Measurements from ENCODE around the gene IGLON5. TPM values are rescaled to one million over a fixed set of nuclear protein-coding genes. Genes with fewer than 3 reads are reported as not detected.

The IGLON5 gene
- polyA plus RNA-seq, 3 donors, result 0.05 TPM; not detected in 2

DNA sequence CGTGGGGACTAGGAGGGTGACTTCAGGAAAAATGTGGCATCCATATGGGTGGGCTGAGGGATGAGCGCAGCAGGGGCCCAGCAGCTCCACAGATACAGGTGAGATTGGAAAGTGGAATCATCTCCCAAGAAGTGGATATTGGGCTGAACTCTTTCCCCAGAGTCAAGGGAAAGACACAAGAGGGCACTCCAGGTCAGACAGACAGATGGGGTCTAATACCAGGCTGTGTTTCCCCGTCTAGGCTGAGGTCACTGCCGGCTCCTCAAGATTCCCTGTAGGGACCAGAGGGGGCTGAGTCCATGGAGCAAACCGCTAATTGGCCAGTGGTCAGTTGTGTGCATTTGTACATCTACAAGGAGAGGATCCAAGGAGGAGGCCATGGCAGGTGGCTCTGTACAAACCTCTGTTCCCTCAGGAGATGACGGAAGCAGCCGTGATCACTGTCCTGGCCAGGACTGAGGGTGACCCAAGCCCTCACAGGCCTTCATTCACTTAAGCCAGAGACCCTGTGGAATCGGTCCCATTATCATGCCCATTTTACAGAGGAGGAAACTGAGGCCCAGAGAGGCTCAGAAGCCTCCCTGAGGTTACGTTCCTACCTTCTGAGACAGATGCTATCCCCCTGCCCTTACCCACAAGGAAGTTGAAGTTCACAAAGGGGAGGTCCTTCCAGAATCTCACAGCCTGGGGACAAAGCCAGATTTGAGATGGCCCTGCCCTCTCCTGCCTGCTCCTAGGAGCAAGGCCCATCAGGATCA, 14.9 kb upstream of the IGLON5 start:
- H3K36me3 ChIP-seq (replicated peaks in 1 of 2; ENCODE audit: control insufficient read depth in 1 of 2, insufficient read depth in 2 of 2, low read length in 2 of 2), result no peaks in the 10 kb centered on the region
- no peak overlapping the region for H3K4me3 ChIP-seq (replicated peaks in 1 of 3; ENCODE audit: low read depth in 2 of 3, low read length in 3 of 3)
- no peak overlapping the region for H2AFZ ChIP-seq (ENCODE audit: insufficient read depth, low read depth, low read length, poor library complexity, severe bottlenecking)
- TF ChIP-seq, protein P1, sequence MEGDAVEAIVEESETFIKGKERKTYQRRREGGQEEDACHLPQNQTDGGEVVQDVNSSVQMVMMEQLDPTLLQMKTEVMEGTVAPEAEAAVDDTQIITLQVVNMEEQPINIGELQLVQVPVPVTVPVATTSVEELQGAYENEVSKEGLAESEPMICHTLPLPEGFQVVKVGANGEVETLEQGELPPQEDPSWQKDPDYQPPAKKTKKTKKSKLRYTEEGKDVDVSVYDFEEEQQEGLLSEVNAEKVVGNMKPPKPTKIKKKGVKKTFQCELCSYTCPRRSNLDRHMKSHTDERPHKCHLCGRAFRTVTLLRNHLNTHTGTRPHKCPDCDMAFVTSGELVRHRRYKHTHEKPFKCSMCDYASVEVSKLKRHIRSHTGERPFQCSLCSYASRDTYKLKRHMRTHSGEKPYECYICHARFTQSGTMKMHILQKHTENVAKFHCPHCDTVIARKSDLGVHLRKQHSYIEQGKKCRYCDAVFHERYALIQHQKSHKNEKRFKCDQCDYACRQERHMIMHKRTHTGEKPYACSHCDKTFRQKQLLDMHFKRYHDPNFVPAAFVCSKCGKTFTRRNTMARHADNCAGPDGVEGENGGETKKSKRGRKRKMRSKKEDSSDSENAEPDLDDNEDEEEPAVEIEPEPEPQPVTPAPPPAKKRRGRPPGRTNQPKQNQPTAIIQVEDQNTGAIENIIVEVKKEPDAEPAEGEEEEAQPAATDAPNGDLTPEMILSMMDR (IDR thresholded peaks at IDR 0.05), result no peak
- no peaks in the 10 kb centered on the region for H3K79me2 ChIP-seq (ENCODE audit: insufficient read depth, low read length)
- H3K4me1 ChIP-seq (ENCODE audit: control insufficient read depth in 1 of 2, insufficient read depth in 2 of 2, low read length in 2 of 2), result no peaks in the 10 kb centered on the region
- no peaks in the 10 kb centered on the region for H4K20me1 ChIP-seq (ENCODE audit: insufficient read depth, low read length)
- H3K27me3 ChIP-seq (ENCODE audit: control insufficient read depth in 2 of 2, insufficient read depth in 2 of 2, low read length in 2 of 2), result no peaks in the 10 kb centered on the region
- Mint-ChIP-seq H3K4me1 (no peaks in the 10 kb centered on the region), H3K4me3 (no peak overlapping the region), H3K36me3 (no peaks in the 10 kb centered on the region), H3K27ac (no peak overlapping the region), H3K9me3 (no peaks in the 10 kb centered on the region), H3K27me3 (ENCODE audit: low read depth in 3 of 3) (peaks cover 10 to 30% (median 17%) of the 10 kb centered on the region in 3 donors)
- no peak for DNase-seq
- H3K27ac ChIP-seq (ENCODE audit: low read depth in 1 of 2, low read length in 2 of 2), result no peak overlapping the region
- WGBS (ENCODE audit: insufficient coverage), result 74% methylated on average over 5 of the region's 9 CpGs
- intact Hi-C loops (cut with micrococcal nuclease), result loop anchor here in 1 of 2 donors (10.0 kb wide), 1 partner anchor 1072 kb away; no protein-coding TSS in a partner anchor
- no peak overlapping the region for H3K4me2 ChIP-seq (replicated peaks; ENCODE audit: extremely low read depth, low read length, poor library complexity, severe bottlenecking)
- H3K9me3 ChIP-seq (replicated peaks in 1 of 2; ENCODE audit: control insufficient read depth in 1 of 2, insufficient read depth in 1 of 2, low read length in 2 of 2), result no peaks in the 10 kb centered on the region
- no peak overlapping the region for H3K9ac ChIP-seq (ENCODE audit: insufficient read depth, low read length, poor library complexity, severe bottlenecking)

DNA sequence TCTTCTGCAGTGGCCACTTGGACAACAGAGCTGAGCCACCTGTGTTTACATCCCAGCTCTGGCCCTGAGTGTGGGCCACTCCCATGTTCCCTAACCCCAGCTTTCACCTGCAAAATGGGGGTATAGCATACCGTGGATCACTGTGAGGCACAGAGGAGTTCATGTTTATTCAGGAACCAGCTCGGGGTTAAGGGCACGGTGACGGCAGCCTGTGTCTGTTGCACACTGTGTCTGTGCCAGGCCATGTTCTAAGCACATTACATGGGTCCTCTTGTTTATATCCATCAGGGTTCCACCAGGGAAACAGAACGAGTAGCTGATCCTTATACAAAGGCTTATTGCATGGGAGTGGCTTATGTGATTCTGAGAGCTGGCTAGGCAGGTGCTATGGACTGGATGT, 14.0 kb upstream of the IGLON5 start:
- no peak overlapping the region for H3K27ac Mint-ChIP-seq
- H3K9ac ChIP-seq (ENCODE audit: insufficient read depth, low read length, poor library complexity, severe bottlenecking), result no peak overlapping the region
- H3K36me3 Mint-ChIP-seq, result no peaks in the 10 kb centered on the region
- 97% methylated on average over 4 of the region's 5 CpGs for WGBS (ENCODE audit: insufficient coverage)
- no peak overlapping the region for H3K27ac ChIP-seq (ENCODE audit: low read depth in 1 of 2, low read length in 2 of 2)
- H3K79me2 ChIP-seq (ENCODE audit: insufficient read depth, low read length), result no peaks in the 10 kb centered on the region
- peaks cover 0 to 3% (median 3%) of the 10 kb centered on the region in 7 donors for H3K9me3 Mint-ChIP-seq
- H3K27me3 ChIP-seq (ENCODE audit: control insufficient read depth in 2 of 2, insufficient read depth in 2 of 2, low read length in 2 of 2), result no peaks in the 10 kb centered on the region
- no peak for DNase-seq
- H3K4me2 ChIP-seq (replicated peaks; ENCODE audit: extremely low read depth, low read length, poor library complexity, severe bottlenecking), result no peak overlapping the region
- H3K4me3 Mint-ChIP-seq, result no peak overlapping the region
- H3K4me3 ChIP-seq (replicated peaks in 1 of 3; ENCODE audit: low read depth in 2 of 3, low read length in 3 of 3), result no peak overlapping the region
- H3K4me1 Mint-ChIP-seq, result no peaks in the 10 kb centered on the region
- H3K9me3 ChIP-seq (replicated peaks in 1 of 2; ENCODE audit: control insufficient read depth in 1 of 2, insufficient read depth in 1 of 2, low read length in 2 of 2), result no peaks in the 10 kb centered on the region
- TF ChIP-seq, protein P1 (IDR thresholded peaks at IDR 0.05), result no peak
- H2AFZ ChIP-seq (ENCODE audit: insufficient read depth, low read depth, low read length, poor library complexity, severe bottlenecking), result no peak overlapping the region
- intact Hi-C loops (cut with micrococcal nuclease), result loop anchor here in 1 of 2 donors (10.0 kb wide), 1 partner anchor 1073 kb away; no protein-coding TSS in a partner anchor
- H3K4me1 ChIP-seq (ENCODE audit: control insufficient read depth in 1 of 2, insufficient read depth in 2 of 2, low read length in 2 of 2), result no peaks in the 10 kb centered on the region
- H4K20me1 ChIP-seq (ENCODE audit: insufficient read depth, low read length), result no peaks in the 10 kb centered on the region
- H3K36me3 ChIP-seq (replicated peaks in 1 of 2; ENCODE audit: control insufficient read depth in 1 of 2, insufficient read depth in 2 of 2, low read length in 2 of 2), result no peaks in the 10 kb centered on the region
- peaks cover 7 to 29% (median 17%) of the 10 kb centered on the region in 3 donors for H3K27me3 Mint-ChIP-seq (ENCODE audit: low read depth in 3 of 3)
